Stimulated activated CD8-positive, alpha-beta memory T cell treated with anti-CD3 and anti-CD28 coated beads, Interleukin-7, amount 100 ng/mL, for 4 hours (primary cell): Measurements from ENCODE around the gene INPP5A.
"Not testable (repeated sequence)": the region's sequence is repeated elsewhere in the genome, so short reads cannot be mapped to it uniquely, and the experiment has no call there.

Source experiments
- DNase-seq, 2 donors: peaks; one replicate each; pipeline ENCODE4 v3.0.0-alpha.2; 2020; ENCODE audit warnings: low read depth in 2 of 2

The INPP5A gene

DNA sequence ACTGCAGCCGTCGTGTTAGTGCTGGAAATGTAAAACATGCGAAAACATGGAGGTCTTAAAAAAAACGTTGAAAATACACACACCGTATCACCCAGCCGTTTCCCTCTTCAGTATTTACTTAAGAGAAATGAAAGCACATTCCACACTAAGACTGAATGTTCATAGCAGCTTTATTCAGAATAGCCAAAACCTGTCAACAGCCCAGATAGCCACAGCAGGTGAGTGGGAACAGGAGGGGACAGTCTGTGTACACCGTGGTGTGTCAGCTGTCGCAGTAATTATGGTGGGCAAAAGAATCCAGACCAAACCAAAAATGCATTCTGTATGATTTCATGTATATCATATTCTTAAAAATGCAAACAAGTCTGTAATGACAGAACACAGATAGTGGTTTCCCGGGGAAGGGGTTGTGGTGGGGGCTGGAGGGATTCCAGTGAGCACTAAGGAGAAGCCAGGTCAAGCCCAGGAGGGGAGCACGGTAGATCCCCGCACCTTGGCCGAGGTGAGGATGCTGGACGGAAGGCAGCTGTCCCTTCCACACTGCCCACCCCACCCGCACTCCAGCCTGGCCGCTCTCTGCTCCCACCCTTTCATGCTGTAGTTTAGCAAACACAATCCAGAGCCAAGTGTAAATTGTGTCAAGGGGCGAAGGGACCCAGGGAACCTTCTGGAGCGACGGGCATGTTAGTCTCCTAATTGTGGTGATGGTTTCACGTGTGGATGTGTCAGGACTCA lies 124.8 kb downstream of the INPP5A start:
- no peak for DNase-seq

DNA sequence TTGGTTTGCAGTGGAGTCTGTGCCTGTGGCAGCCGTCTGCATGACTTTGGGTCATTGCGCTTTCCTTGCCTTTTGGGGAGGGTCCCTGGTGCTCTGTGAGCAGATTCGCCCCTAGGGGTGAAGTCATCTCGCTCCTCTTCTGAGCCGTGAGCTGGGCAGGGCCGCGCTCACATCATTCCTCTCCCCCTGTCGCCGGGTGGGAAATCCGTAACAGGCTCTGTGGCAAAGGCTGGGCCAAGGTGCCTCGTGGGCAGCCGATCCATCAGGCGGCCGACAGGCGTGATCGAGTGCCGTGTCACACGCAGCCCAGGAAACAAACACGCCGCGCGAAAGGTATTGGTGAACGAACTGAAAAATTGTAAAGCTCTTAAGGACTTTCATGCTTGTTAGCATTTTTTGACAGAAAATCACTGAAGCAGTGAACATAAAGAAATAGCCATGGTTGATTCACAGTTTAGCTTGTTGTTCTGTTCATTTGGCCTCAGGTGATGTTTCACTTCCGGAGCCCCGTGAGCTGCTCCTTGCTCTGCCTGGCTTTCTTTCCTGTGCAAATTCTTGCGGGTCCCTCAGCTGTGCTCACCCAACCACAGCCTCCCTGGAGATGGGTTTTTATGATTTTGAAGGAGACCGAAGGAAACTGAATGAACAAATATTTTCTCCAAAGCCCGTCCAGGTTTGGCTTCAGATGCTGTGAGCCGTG lies 126.2 kb downstream of the INPP5A start:
- DNase-seq = no peak

DNA sequence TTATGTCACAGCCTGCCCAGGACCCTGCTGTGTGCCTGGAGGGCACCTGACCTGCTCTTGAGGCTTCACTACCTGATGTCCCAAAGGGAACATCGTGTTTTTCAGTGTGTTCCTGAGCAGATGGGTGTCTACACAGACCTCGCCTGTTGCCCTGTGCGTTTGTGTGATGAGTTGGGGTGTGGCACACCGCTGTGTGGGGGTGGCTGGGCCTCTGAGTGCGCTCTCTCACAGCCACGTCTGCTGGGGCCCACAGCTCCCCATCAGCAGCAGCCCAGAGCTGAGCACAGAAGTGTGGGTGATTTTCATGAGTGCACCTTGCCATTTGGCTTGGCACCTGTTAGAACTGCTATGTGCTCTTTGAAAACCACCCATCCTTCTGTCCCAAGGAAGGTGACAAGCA lies 126.8 kb downstream of the INPP5A start:
- DNase-seq = no peak

DNA sequence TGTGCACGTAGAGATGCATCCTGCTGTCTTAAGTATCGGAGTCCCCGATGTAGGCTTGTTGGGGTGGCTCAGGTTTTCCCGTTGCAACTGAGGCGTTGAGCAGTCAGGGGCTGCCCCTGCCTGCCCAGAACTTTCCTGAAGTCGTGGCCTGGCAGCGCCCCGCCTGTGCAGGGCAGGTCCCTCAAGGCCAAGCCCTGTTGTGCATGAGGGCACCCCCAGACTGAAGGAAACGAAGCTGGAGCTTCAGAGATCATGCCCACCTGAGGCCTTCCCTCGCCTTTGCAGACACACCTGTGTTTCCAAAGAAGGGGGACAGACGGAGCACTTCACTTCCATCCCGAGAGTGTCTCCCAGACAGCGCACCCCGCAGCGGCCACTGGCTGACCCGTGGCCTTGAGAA lies 127.3 kb downstream of the INPP5A start:
- DNase-seq = no peak

DNA sequence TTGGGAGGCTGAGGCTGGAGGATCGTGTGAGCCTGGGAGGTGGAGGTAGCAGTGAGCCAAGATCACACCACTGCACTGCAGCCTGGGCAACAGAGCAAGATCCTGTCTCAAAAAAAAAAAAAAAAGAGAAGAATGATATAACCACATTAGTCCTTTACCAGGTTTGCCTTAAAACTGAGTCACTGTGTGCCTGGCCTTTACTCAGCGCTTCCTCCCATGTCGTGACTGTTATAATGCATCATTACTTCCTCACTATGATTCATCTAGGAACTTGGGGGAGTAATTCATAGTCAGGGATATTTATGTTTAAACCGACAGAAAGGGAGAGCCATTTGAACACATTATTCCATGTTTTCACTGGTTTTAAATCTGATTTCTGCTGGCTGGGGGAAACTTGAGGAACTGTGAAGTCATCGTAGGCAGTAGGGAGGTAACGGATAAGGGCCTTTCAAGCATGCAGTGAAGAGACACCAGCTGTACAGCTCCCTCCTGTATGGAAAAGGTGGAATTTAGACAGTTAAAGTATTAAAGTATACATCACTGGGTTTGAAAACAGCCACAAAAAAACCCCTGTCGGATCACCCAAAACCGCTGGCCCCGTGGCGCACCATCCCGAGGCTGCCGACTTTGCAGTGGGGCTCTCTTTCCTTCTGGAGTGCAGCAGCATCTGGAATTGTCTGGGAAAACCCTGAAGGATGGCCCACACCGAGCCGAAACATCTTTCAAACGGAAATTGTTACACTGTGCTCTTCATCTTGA lies 128.5 kb downstream of the INPP5A start:
- DNase-seq = no peak

DNA sequence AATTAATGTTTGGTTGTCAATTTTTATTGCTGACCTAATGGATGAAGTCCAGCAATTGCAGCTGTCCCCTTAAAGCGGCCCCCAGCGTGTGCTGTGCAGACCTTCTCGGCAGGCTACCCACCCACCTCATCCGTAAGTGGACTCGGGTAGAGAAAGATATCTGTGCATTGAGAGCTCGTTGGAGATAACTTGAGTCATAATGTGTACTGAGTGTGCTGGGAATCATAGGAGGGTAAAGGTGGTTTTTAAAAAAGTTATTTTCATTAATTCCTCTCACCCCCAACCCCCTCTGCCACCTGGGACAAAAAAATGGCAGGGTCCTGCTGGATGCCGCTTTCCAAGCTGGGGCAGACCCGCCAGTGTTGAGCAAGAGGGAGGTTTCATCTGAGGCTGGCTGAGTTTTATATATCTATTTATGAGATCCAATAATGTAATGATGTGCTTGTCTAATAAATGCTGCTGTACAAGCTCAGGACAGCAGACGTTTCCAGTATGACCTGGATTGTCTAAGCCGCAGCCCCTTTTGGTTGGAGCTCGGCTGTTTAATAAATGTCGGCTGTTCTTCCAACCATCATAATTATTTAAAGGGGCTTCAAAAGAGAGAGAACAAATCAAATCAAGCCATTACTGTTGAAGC lies 129.2 kb downstream of the INPP5A start:
- no peak for DNase-seq

DNA sequence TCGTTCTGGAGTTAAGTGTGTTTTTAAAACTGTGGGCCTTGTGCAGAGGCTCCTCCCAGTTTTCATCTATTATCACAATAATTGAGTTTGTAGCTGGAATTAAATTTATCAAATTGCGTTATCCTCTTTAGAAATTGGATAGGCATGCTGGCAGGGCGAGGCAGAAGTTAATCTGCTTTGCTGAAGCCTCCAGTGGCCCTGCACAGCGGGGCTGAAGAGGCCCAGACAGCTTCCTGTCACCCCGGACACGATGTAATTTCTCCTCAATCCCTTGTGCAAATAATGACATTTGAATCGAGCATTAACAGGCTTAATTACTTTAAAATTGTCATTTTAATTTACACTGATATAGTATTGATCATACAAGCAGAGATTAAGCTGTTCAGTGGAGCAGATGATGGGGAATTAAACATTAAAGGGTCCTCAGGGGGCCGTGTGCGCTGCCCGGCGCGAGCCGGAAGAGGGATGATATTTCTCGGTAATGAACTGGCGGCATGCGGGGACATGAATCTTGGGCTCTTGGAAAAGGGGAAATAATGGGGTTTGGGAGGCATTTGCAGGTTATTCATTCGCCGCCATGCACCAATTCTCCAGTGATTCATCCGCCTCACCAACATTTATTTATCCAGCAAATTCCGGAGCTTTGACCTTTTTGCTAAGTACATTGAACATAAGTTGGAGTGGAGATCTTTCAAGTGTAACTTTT lies 129.9 kb downstream of the INPP5A start:
- no peak for DNase-seq

DNA sequence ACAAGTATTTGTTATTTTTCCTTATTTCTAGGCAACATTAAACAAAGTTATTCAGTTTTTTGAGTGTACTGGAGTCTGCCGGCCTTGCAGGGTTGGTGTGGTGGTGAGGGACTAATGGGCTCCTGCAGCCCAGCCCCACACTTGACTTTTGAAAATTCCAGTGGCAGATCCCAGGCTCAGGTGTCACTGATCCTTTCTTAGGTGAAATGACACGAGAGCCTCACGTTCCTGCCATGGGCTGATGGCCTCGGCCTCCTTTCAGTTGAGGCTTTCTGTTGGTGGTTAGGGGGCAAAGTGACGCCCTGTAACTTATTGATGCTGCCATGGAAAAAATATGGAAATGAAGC lies 130.4 kb downstream of the INPP5A start:
- DNase-seq = no peak

DNA sequence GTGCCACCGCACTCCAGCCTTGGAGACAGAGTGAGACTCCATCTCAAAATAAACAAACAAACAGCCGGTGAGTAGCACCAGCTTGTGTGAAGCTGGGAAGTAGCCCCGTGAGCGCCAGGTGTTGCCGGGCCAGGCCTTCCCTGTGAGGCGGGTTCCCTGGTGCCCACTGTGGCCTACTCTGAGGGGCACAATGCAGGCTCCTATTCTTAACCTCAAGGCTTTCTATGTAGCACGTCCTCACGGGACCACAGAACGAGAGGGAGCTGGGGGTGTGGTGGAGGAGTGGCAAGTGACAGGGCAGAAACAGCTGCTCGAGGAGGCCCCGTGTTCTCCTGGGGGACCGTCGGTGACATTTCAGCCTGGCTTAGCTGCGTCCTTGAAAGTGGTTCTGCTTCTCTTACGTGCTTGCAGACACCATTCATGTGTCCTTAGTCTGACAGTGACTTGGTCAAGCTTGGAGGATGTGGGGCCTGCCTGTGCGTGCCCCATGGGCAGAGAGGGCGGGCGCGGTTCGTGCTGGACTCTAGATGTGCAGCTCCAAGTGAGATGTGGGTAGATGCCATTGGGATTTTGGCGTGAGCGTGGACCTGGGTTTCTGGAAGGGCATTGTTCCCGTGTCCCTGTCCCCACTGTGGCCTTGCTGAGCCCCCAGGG lies 131.7 kb downstream of the INPP5A start:
- DNase-seq = no peak

DNA sequence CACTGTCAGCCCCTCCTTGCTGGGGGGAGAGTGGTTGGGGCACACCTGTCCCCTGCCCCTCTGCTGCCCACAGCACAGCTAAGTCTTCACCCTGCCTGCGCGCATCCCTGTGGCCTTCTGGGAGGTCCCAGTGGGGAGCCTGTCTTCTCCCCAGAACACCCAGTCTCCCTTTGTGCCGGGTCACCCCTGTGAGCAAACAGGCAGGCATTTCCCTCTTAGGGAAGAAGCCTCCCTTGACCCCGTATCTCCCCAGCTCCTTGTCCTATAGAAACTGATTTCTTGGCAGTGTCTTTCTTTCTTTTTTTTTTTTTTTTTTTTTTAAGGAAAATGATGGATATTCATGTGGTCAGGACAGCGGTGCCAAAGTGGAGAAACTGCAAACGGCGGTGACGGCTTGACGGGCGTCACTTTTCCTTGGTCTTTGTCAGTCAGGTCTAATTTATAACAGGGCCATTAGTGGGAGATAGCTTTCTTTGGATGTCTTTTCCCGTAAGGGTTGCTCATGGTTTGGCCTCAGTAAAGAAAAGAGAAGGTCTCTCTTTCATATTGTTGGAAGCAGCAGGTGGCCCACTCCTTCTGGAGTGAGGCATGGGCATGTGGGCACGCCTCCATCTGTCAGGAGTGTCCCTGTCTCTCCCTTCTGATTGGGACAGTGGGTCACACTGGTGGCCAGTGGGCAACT lies 133.1 kb downstream of the INPP5A start:
- no peak for DNase-seq

DNA sequence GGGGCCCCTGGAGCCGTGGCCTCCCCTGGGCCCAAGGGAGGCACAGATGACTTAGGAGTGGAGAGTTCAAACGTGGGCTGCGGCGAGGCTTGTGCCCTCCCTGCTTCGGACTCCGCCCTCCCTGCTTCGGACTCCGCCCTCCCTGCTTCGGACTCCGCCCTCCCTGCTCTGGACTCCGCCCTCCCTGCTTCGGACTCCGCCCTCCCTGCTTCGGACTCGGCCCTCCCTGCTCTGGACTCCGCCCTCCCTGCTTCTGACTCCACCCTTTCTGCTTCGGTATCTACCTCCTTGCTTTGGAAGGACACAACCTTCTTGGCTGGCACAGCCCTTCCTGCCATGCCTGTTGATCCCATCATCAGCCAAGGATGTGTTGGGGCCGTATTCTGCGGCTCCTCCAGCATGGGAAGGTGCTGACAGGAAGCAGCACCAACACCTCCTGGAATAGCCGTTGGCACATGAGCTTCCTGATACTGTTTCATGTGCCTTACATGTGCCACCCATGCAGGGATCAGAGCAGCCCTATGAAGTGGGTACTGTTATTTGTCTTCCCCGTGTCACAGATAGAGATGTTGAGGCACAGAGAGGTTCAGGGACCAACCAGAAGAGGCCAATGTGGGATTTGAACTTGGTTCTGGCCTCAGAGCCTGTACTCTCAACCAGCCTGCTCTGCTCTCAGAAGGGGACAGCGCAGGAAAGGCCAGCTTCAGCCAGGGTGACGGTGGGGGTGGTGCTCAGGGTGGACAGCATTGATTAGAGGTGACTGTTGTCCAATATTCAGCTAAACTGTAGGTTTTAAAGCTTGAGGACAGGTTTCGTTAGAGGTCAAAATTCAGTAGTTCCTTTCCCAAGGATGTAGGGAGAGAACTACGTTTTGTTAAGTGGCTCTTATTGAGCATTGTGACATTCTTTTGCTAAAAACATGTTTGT lies 133.9 kb downstream of the INPP5A start:
- DNase-seq = no peak

DNA sequence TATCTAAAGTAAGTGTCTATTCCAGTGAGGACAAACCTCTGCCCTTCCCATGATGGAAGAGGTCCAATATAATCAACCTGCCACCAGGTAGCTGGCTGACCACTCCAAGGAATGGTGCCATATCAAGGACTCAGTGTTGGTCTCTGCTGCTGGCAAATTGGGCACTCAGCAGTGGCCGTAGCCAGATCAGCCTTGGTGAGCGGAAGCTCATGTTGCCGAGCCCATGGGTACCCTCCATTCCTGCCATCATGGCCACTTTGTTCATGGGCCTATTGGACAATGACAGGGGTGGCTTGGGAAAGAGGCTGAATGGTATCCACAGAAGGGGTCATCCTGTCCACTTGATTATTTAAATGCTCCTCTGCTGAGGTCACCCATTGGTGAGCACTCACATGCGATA lies 136.2 kb downstream of the INPP5A start:
- not testable (repeated sequence) for DNase-seq

DNA sequence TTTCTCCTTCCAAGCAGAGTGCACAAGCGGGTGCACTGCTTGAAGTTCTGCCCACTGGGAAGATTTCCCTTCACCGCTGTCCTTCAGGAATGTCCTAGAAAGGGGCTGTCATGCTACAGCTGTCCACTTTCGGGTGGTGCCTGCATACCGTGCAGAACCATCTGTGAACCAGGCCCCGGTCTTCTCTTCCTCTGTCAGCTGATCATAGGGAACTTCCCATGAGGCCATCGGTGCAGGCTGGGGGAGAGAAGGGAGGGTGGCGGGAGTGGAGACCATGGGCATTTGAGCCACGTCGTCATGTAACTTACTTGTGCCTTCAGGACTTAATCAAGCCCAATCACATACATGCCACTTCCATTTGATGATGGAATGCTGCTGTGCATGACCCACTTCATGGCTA lies 136.7 kb downstream of the INPP5A start:
- no peak for DNase-seq

DNA sequence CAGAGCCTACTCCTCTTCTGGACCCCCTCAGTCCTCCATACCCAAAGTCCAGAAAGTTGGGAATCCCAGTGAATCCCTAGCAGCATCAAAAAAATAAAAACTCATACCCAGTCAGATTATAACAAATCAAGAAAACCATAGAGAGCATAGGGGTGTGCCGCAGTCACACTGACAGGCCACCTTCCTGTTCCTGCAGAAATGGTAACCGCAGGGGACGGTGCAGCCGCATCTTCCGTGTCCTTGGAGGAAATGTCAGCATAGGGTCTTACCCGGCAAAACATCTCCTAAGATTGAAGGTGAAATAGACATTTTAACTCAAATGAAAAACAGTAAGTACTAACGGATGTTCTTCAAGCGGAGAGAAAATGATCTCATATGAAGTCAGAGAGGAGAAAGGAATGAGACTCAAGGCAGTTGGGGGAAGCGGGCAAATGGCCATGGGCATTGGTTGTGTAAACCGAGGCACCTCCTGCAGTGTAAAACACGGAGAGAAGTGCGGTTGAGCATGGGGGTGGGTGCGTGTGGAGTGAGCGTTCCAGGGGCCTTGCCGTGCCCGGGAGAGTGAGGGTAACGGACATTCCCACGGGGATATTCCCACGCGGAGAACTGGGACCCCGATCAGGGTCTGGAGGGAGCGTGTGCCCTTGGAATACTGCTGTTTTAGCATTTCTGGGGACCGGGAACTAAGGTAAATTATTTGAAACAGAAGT lies 137.6 kb downstream of the INPP5A start:
- no peak for DNase-seq

DNA sequence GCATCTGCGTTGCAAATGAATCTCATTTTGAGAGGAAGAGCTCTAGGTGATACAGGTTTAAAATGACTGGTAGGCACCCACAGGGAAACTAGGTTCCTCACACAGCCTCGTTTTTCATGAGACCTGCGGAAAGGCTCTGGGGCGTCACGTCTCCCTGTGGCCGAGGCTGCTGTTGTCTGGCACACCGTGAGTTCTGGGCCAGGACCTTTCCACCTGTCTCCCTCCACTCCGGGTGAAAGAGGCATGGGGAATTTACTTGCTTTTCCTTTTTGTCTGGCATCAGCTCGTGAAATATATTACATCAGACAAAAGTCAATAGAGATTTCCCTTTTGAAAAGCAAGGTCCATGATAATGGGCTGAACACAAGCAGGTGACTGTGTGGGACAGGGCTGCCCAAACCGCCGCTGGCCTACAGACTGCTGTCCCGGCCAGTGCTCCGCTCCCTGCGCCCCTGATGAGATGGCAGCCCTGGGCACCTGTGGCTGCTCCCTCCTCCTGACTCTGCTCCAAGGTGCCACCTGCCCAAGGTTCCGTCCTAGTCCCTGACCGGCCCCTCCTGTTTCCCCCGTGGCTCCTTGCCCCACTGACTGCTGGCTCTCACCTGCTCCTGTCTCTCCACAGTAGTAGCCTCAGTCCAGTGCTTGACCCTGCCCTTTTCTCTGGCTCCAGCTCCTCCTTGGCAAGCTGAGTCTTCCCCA lies 138.8 kb downstream of the INPP5A start:
- no peak for DNase-seq

DNA sequence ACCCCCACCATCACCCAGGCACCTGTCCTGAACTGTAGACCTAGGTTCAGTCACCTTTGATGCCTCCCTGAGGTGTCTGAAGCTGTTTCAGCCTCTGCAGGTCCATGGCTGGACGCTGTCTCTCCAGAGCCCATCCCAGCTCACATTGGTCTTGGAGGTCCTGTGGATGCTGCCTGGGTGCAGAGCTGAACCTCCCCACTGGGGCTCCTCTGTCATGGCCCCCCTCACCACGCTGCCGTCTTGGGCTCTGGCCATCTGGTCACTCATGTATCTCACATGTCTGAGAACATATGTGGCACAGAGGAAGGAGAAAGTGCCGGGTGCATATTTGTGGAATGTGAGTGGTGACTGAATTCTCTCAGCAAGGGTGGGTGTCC lies 139.5 kb downstream of the INPP5A start:
- DNase-seq = no peak

DNA sequence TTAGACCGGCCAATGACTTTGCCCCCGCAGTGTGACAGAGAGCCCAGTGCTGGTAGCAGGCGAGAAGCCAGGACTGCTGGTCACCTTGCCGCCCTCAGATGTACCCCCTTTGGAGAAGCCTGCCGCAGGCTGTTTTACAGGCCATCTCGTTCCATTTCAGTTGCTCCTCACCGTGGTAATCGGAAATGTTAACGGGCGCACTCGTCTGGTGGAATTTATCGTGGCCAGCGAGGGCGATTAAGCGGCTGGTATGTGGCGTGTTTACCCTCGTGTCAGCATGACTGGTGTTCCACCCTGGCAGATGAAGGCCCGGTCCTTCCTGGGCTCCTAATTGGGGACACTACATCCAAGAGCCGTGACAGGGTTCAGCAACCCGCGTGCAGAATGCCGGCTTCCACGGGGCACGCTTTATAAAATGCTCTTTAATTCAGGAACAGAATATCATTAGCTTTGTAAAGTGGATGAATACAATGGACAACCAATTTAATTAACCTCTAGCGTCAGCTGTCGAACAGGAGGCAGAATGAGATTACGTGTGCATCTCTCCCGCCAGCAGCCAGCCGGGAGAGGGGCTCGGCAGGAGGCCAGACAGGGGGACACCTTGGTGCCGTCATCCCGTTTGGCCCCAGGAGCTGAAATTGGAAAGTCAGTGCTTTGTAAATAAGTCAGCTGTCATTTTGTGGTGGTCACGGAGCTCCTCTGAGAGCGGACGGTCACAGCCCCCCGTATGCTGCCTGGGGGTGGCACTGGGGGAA lies 140.1 kb downstream of the INPP5A start:
- DNase-seq = no peak
